Sigmoid colon (tissue), 4 donors: ENCODE measurements around the gene ACBD6.

Experiments
- CTCF ChIP-seq, 4 experiments: fragments of 450-650 bp in 3 of 4; fragments of 200-600 bp in 1 of 4; IDR thresholded peaks; one replicate each; pipeline ENCODE4 v1.5.1; 2016 to 2019; ENCODE audit warnings: antibody characterized with exemption in 4 of 4, mild to moderate bottlenecking in 3 of 4, moderate library complexity in 2 of 4
- EP300 ChIP-seq, 4 donors: sonication (generic); formaldehyde crosslinking; IDR thresholded peaks; one replicate each; pipeline ENCODE4 v1.6.1; 2017; ENCODE audit warnings: antibody characterized with exemption in 4 of 4
- POLR2A ChIP-seq, 2 donors: fragments of 450-650 bp; IDR thresholded peaks; one replicate each; pipeline ENCODE4 v1.6.1; 2016; ENCODE audit warnings: antibody characterized with exemption in 2 of 2, mild to moderate bottlenecking in 2 of 2, moderate library complexity in 2 of 2

GRCh38 chr1:180502361-180503279 lies at the start of gene ACBD6:
- TF ChIP-seq CTCF (IDR thresholded peaks at IDR 0.05) (no peak), POLR2A (IDR thresholded peaks at IDR 0.05) (peak in 1 of 2 donors; percentile 38), EP300 (IDR thresholded peaks at IDR 0.05) (peak in 1 of 4 donors; percentile 13)
